Measurements from ENCODE around the gene PAX8. TPM values are rescaled to one million over a fixed set of nuclear protein-coding genes. Genes with fewer than 3 reads are reported as not detected.

Gene PAX8
- total and polyA plus RNA-seq, 11 donors, result 0.44 to 2.3 (median 0.53) TPM; not detected in 4

DNA sequence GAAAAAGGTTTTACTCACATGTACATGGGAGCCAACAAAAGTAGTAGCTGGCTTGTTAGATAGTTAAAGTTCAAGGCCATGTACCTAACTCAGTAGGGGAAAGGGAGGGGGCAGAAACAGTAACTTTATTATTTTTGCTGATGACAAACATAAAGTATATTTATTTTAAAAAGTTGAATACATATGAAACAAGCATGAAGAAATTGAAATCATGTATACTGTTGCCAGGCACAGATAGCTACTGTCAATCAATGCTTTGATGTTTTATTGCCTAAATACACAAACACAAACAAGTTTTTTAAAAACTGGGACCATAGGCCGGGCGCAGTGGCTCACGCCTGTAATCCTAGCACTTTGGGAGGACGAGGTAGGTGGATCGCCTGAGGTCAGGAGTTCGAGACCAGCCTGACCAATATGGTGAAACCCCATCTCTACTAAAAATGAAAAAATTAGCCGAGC lies 112.5 kb downstream of the PAX8 start:
- H3K4me3 ChIP-seq, result no peak overlapping the region
- intact Hi-C loops (cut with DNase I), result no loop called here
- 86 to 96% (median 95%) methylated on average over 7 of the region's 7 CpGs for WGBS, 4 donors
- TF ChIP-seq, protein P1, sequence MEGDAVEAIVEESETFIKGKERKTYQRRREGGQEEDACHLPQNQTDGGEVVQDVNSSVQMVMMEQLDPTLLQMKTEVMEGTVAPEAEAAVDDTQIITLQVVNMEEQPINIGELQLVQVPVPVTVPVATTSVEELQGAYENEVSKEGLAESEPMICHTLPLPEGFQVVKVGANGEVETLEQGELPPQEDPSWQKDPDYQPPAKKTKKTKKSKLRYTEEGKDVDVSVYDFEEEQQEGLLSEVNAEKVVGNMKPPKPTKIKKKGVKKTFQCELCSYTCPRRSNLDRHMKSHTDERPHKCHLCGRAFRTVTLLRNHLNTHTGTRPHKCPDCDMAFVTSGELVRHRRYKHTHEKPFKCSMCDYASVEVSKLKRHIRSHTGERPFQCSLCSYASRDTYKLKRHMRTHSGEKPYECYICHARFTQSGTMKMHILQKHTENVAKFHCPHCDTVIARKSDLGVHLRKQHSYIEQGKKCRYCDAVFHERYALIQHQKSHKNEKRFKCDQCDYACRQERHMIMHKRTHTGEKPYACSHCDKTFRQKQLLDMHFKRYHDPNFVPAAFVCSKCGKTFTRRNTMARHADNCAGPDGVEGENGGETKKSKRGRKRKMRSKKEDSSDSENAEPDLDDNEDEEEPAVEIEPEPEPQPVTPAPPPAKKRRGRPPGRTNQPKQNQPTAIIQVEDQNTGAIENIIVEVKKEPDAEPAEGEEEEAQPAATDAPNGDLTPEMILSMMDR (IDR thresholded peaks at IDR 0.05), result no peak
- no peak for TF ChIP-seq POLR2A (IDR thresholded peaks at IDR 0.05)
- ATAC-seq (no peak), DNase-seq (no peak)
- peaks cover 0 to 22% (median 0%) of the 10 kb centered on the region in 12 donors for H3K4me1 ChIP-seq
- H3K9me3 ChIP-seq, result no peaks in the 10 kb centered on the region
- no peaks in the 10 kb centered on the region for H3K36me3 ChIP-seq
- no peaks in the 10 kb centered on the region for H3K27me3 ChIP-seq
- no peak overlapping the region for H3K27ac ChIP-seq

Other genes with a start within 250 kb of the PAX8 start
- gene IL36B, start 226.1 kb downstream of the PAX8 start, total RNA-seq, result not detected
- not detected for gene IL36B, start 226.1 kb downstream of the PAX8 start, polyA plus RNA-seq
- gene IL36RN, start 219.7 kb downstream of the PAX8 start, total RNA-seq, result not detected
- not detected for gene IL36RN, start 219.7 kb downstream of the PAX8 start, polyA plus RNA-seq
- not detected for gene IL1F10, start 211.0 kb downstream of the PAX8 start, total RNA-seq
- gene IL1F10, start 211.0 kb downstream of the PAX8 start, polyA plus RNA-seq, result not detected
- gene IL1RN, start 151.3 kb downstream of the PAX8 start, total RNA-seq, result 10 to 100 TPM in 1 of 9 donors, 1 to 10 TPM in 4, under 1 TPM in 4; 0.16 to 11.4 (median 1.0) TPM
- under 1 TPM; 0.34 to 0.60 TPM for gene IL1RN, start 151.3 kb downstream of the PAX8 start, polyA plus RNA-seq
- 10 to 100 TPM in 1 of 9 donors, 1 to 10 TPM in 5, under 1 TPM in 3; 0.65 to 23.4 (median 1.9) TPM for gene PSD4, start 105.0 kb downstream of the PAX8 start, total RNA-seq
- 1 to 10 TPM in 1 of 2 donors, under 1 TPM in 1; 0.99 to 1.6 TPM for gene PSD4, start 105.0 kb downstream of the PAX8 start, polyA plus RNA-seq
- 10 to 100 TPM; 14.1 to 38.8 (median 31.5) TPM for gene ZNG1B, start 158.8 kb upstream of the PAX8 start, total RNA-seq
- gene ZNG1B, start 158.8 kb upstream of the PAX8 start, polyA plus RNA-seq, result 10 to 100 TPM; 27.0 to 58.8 TPM
- under 1 TPM in 1 of 9 donors, not detected in 8; 0.09 TPM for gene FOXD4L1, start 219.7 kb upstream of the PAX8 start, total RNA-seq
- under 1 TPM; 0.08 to 0.10 TPM for gene FOXD4L1, start 219.7 kb upstream of the PAX8 start, polyA plus RNA-seq

Data from heart left ventricle (tissue), 16 donors.